HFFc6 (cell line): ENCODE results near the gene GALK1. TPM values are rescaled to one million over a fixed set of nuclear protein-coding genes. Genes with fewer than 3 reads are reported as not detected.

Experiments
- DNase-seq: peaks from one replicate; pipeline ENCODE4 v3.0.0-alpha.2; 2018
- H3K27ac Mint-ChIP-seq: 2 replicates; pipeline ENCODE4 v1.8.0; 2020; ENCODE audit warnings: mild to moderate bottlenecking, mixed read lengths
- H3K27me3 Mint-ChIP-seq: 2 replicates; pipeline ENCODE4 v1.8.0; 2021; ENCODE audit warnings: mild to moderate bottlenecking, moderate library complexity, mixed read lengths; ENCODE audit not compliant: insufficient read depth
- H3K36me3 Mint-ChIP-seq: 2 replicates; pipeline ENCODE4 v1.8.0; 2021; ENCODE audit warnings: low read depth, mixed read lengths
- H3K4me1 Mint-ChIP-seq: 2 replicates; pipeline ENCODE4 v1.8.0; 2020; ENCODE audit warnings: low read depth, mixed read lengths
- H3K4me3 Mint-ChIP-seq: 2 replicates; pipeline ENCODE4 v1.8.0; 2020; ENCODE audit warnings: mild to moderate bottlenecking, moderate library complexity, mixed read lengths
- H3K9me3 Mint-ChIP-seq: 2 replicates; pipeline ENCODE4 v1.8.0; 2020; ENCODE audit warnings: mild to moderate bottlenecking, mixed read lengths
- total RNA-seq, 6 experiments: library from RNA; stranded (reverse); fragmentation: NEBNext Ultra II Directional; extraction: Animal tissue kit (Norgen Biotek cat#: 25700); gene quantifications; 2 replicates in 1 of 6; 3 replicates in 5 of 6; pipeline ENCODE4 v1.2.3, GENCODE V29; 2021
- TF ChIP-seq, protein P1 (sequence below): fragments of 200-600 bp; sonication (generic); IDR thresholded peaks from 2 replicates; pipeline ENCODE4 v1.5.0; 2021; ENCODE audit warnings: antibody characterized with exemption, mild to moderate bottlenecking

The GALK1 gene
- total RNA-seq, 6 experiments from 2014 or later: 33.8 to 43.2 (median 37.7) TPM

DNA sequence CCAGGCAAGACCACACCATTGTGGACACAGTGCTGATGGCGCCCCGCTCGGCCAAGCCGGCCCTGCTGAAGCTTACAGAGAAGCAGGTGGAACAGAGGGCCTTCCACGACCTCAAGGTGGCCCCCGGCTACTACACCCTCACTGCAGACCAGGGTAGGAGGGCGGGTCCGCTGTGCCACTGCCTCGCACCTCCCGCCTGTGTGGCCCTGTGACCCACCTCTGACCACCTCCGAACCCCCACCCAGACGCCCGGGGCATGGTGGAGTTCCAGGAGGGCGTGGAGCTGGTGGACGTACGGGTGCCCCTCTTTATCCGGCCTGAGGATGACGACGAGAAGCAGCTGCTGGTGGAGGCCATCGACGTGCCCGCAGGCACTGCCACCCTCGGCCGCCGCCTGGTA is 22.7 kb downstream of the GALK1 start:
- Mint-ChIP-seq H3K4me1 (peaks cover 9% of the 10 kb centered on the region), H3K4me3 (no peak overlapping the region), H3K27me3 (peaks cover 1% of the 10 kb centered on the region), H3K9me3 (no peaks in the 10 kb centered on the region), H3K27ac (no peak overlapping the region), H3K36me3 (no peaks in the 10 kb centered on the region)
- TF ChIP-seq, protein P1, sequence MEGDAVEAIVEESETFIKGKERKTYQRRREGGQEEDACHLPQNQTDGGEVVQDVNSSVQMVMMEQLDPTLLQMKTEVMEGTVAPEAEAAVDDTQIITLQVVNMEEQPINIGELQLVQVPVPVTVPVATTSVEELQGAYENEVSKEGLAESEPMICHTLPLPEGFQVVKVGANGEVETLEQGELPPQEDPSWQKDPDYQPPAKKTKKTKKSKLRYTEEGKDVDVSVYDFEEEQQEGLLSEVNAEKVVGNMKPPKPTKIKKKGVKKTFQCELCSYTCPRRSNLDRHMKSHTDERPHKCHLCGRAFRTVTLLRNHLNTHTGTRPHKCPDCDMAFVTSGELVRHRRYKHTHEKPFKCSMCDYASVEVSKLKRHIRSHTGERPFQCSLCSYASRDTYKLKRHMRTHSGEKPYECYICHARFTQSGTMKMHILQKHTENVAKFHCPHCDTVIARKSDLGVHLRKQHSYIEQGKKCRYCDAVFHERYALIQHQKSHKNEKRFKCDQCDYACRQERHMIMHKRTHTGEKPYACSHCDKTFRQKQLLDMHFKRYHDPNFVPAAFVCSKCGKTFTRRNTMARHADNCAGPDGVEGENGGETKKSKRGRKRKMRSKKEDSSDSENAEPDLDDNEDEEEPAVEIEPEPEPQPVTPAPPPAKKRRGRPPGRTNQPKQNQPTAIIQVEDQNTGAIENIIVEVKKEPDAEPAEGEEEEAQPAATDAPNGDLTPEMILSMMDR: no peak
- no peak for DNase-seq

DNA sequence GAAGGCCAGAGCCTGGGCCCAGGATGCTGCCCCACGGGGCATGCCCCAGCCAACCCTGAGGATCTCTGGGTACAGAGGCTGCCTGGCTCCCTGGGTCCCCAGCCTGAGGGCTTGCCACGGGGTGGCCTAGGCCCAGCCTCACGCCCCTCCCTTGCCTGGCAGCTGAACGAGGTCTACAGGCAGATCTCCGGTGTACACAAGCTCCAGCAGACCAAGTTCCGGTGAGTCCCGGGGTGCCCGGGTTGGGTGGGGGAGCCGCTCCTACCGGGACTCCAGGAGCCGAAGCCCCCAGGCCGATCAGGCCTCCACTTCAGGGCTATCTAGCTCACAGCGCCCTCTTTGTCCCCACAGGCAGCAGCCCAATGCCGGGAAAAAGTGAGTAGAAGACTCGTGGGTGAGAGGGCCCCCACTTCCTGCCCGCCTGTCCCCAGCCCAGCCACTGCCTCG is 24.3 kb downstream of the GALK1 start:
- Mint-ChIP-seq H3K4me1 (peaks cover 9% of the 10 kb centered on the region), H3K9me3 (no peaks in the 10 kb centered on the region), H3K27me3 (peaks cover 1% of the 10 kb centered on the region), H3K4me3 (no peak overlapping the region), H3K27ac (no peak overlapping the region), H3K36me3 (no peaks in the 10 kb centered on the region)
- TF ChIP-seq, protein P1: no peak; the same call in 1 of the 2 replicates
- DNase-seq: no peak

DNA sequence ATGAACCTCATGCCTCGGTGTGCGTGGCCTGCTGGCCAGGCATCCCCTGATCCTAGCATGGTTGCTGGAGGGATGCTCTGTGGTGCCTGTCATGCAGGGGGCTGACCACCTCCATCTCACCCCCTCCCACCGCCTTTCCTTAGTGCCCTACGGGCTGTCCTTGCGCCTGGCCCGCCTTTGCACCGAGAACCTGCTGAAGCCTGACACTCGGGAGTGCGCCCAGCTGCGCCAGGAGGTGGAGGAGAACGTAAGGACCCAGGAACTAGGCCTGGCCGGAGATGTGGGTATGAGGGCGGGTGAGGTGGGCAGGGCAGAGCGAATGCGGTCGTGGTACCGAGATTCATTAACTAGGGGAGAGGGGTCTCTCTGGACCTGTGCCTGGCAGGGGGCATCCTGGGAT is 24.8 kb downstream of the GALK1 start:
- Mint-ChIP-seq H3K4me3 (no peak overlapping the region), H3K9me3 (no peaks in the 10 kb centered on the region), H3K27ac (no peak overlapping the region), H3K27me3 (peaks cover 1% of the 10 kb centered on the region), H3K36me3 (no peaks in the 10 kb centered on the region), H3K4me1 (peaks cover 9% of the 10 kb centered on the region)
- TF ChIP-seq, protein P1: no peak
- no peak for DNase-seq

DNA sequence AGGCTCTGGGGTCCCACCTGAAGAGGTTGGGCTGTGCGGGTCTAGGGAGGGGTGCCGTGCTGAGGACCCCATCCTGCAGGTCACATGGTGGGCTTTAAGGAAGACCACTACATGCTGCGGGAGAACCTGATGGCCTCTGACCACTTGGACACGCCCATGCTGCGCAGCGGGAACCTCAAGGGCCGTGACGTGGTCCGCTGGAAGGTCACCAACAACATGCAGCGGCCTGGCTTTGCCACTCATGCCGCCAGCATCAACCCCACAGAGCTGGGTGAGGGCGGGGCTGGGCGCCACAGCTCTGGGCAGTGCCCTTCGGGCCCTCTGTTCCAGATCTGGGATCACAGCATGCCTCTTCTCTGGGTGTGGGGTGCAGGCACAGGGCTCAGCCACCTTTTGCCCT is 25.2 kb downstream of the GALK1 start:
- no peaks in the 10 kb centered on the region for H3K36me3 Mint-ChIP-seq

DNA sequence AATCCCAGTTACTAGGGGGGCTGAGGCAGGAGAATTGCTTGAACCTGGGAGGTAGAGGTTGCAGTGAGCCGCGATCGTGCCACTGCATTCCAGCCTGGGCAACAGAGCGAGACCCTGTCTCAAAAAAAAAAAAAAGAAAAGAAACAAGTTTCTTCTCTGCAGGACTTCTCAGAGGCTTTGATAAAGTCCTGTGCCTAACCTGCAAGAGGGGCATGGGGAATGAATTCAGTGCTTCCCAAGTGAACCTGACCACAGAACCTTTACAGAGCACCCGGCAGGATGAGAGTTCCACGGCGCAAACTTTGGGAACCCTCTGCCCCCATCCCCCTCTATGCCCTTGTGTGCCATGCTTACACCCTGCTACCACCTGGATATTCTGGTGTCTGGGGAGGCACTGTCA is 25.8 kb downstream of the GALK1 start:
- peaks cover 1% of the 10 kb centered on the region for H3K27me3 Mint-ChIP-seq
- no peak for DNase-seq
- no peak overlapping the region for H3K4me3 Mint-ChIP-seq
- H3K36me3 Mint-ChIP-seq: no peaks in the 10 kb centered on the region
- H3K4me1 Mint-ChIP-seq: peaks cover 15% of the 10 kb centered on the region
- no peaks in the 10 kb centered on the region for H3K9me3 Mint-ChIP-seq
- no peak overlapping the region for H3K27ac Mint-ChIP-seq
- TF ChIP-seq, protein P1: no peak

More for the DNA sequence above, 25.2 kb downstream of the GALK1 start:
- no peak for DNase-seq
- Mint-ChIP-seq H3K4me1 (peaks cover 10% of the 10 kb centered on the region), H3K4me3 (no peak overlapping the region), H3K27me3 (peaks cover 1% of the 10 kb centered on the region), H3K27ac (no peak overlapping the region), H3K9me3 (no peaks in the 10 kb centered on the region)
- TF ChIP-seq, protein P1: no peak
